OCI-LY1 (cell line): ENCODE measurements around the gene EVL.

Experiments
- H2AFZ ChIP-seq: fragments of 200-600 bp; sonication (generic), shearing (Covaris generic); 2 replicates; pipeline ENCODE4 v1.6.0; 2014; ENCODE audit warnings: antibody characterized with exemption, mild to moderate bottlenecking, low read length
- H3F3A ChIP-seq: fragments of 200-600 bp; sonication (generic), shearing (Covaris generic); 2 replicates; pipeline ENCODE4 v1.6.0; 2014; ENCODE audit warnings: mild to moderate bottlenecking, antibody characterized with exemption, low read length, moderate library complexity; ENCODE audit not compliant: insufficient read depth
- H3K27ac ChIP-seq: fragments of 200-600 bp; sonication (generic); 2 replicates; pipeline ENCODE4 v1.5.1; 2014; ENCODE audit warnings: low read length, mixed run types, mild to moderate bottlenecking, low read depth; ENCODE audit not compliant: poor library complexity, severe bottlenecking
- H3K27me3 ChIP-seq: fragments of 200-600 bp; sonication (generic); 2 replicates; pipeline ENCODE4 v1.6.0; 2014; ENCODE audit warnings: antibody characterized with exemption, mild to moderate bottlenecking, low read length, moderate library complexity; ENCODE audit not compliant: insufficient read depth
- H3K36me3 ChIP-seq: fragments of 200-600 bp; sonication (generic); 2 replicates; pipeline ENCODE4 v1.6.1; 2014; ENCODE audit warnings: mild to moderate bottlenecking, antibody characterized with exemption, low read length, moderate library complexity, mixed read lengths; ENCODE audit not compliant: insufficient read depth
- H3K4me1 ChIP-seq: fragments of 200-600 bp; sonication (generic); 2 replicates; pipeline ENCODE4 v1.5.1; 2014; ENCODE audit warnings: mild to moderate bottlenecking, low read length, moderate library complexity; ENCODE audit not compliant: insufficient read depth, severe bottlenecking
- H3K4me2 ChIP-seq: fragments of 200-600 bp; sonication (generic), shearing (Covaris generic); 2 replicates; pipeline ENCODE4 v1.6.1; 2014; ENCODE audit warnings: low read length
- H3K4me3 ChIP-seq: fragments of 200-600 bp; sonication (generic); 2 replicates; pipeline ENCODE4 v1.5.1; 2014; ENCODE audit warnings: low read length, low read depth, mild to moderate bottlenecking, mixed read lengths; ENCODE audit not compliant: poor library complexity, severe bottlenecking
- H3K79me2 ChIP-seq: fragments of 200-600 bp; shearing (Covaris generic); 2 replicates; pipeline ENCODE4 v1.6.1; 2016; ENCODE audit warnings: mixed run types, low read length, mixed read lengths; ENCODE audit not compliant: insufficient read depth
- H3K9ac ChIP-seq: fragments of 200-600 bp; sonication (generic), shearing (Covaris generic); 2 replicates; pipeline ENCODE4 v1.6.1; 2014; ENCODE audit warnings: mild to moderate bottlenecking, low read length, mixed read lengths
- H3K9me2 ChIP-seq: fragments of 200-600 bp; sonication (generic), shearing (Covaris generic); 2 replicates; pipeline ENCODE4 v1.6.1; 2014; ENCODE audit warnings: low read depth, mild to moderate bottlenecking, low read length, mixed read lengths
- H3K9me3 ChIP-seq: fragments of 200-600 bp; shearing (Covaris generic); 2 replicates; pipeline ENCODE4 v1.6.1; 2014; ENCODE audit warnings: low read length, mixed read lengths
- H4K20me1 ChIP-seq: fragments of 200-600 bp; sonication (generic), shearing (Covaris generic); 2 replicates; pipeline ENCODE4 v1.6.0; 2016; ENCODE audit warnings: mild to moderate bottlenecking, low read length; ENCODE audit not compliant: insufficient read depth
- CTCF ChIP-seq: fragments of 200-600 bp; sonication (generic), shearing (Covaris generic); IDR thresholded peaks from 2 replicates; pipeline ENCODE4 v1.5.1; 2017; ENCODE audit warnings: mild to moderate bottlenecking, antibody characterized with exemption, low read length, moderate library complexity, mixed read lengths
- EZH2 ChIP-seq: fragments of 200-600 bp; sonication (generic), shearing (Covaris generic); IDR thresholded peaks from 2 replicates; pipeline ENCODE4 v1.8.0; 2017; ENCODE audit warnings: borderline replicate concordance, mixed run types, mild to moderate bottlenecking, antibody characterized with exemption, low read length, moderate library complexity, mixed read lengths

EVL gene

GRCh38 chr14:100143523-100143922 lies 78.3 kb downstream of the EVL start:
- no peak overlapping the region for H3K9ac ChIP-seq
- TF ChIP-seq CTCF (no peak), EZH2 (no peak)
- H3K79me2 ChIP-seq = no peaks in the 10 kb centered on the region
- no peak overlapping the region for H3K4me3 ChIP-seq
- H3K4me1 ChIP-seq = peaks cover 18% of the 10 kb centered on the region
- H3F3A ChIP-seq = no peaks in the 10 kb centered on the region
- H3K9me3 ChIP-seq = no peaks in the 10 kb centered on the region
- no peaks in the 10 kb centered on the region for H3K36me3 ChIP-seq
- no peaks in the 10 kb centered on the region for H3K9me2 ChIP-seq
- no peaks in the 10 kb centered on the region for H3K27me3 ChIP-seq
- H2AFZ ChIP-seq = no peak overlapping the region
- no peaks in the 10 kb centered on the region for H4K20me1 ChIP-seq
- no peak overlapping the region for H3K27ac ChIP-seq
- H3K4me2 ChIP-seq = no peak overlapping the region

GRCh38 chr14:100143934-100144333 lies 78.7 kb downstream of the EVL start:
- Histone ChIP-seq H3F3A (no peaks in the 10 kb centered on the region), H3K27me3 (no peaks in the 10 kb centered on the region), H3K79me2 (no peaks in the 10 kb centered on the region), H3K9me2 (no peaks in the 10 kb centered on the region), H3K36me3 (no peaks in the 10 kb centered on the region), H3K4me3 (no peak overlapping the region), H3K4me2 (no peak overlapping the region), H2AFZ (no peak overlapping the region), H3K9me3 (no peaks in the 10 kb centered on the region), H3K27ac (no peak overlapping the region), H4K20me1 (no peaks in the 10 kb centered on the region), H3K9ac (no peak overlapping the region), H3K4me1 (peaks cover 18% of the 10 kb centered on the region)
- TF ChIP-seq CTCF = no peak
- no peak for TF ChIP-seq EZH2

- Histone ChIP-seq H3K27me3 (no peaks in the 10 kb centered on the region), H3K36me3 (no peaks in the 10 kb centered on the region), H3K4me1 (peaks cover 18% of the 10 kb centered on the region), H3K79me2 (no peaks in the 10 kb centered on the region), H3K27ac (no peak overlapping the region), H3K9me2 (no peaks in the 10 kb centered on the region), H3K9ac (no peak overlapping the region), H3K9me3 (no peaks in the 10 kb centered on the region), H2AFZ (no peak overlapping the region), H4K20me1 (no peaks in the 10 kb centered on the region), H3K4me3 (no peak overlapping the region), H3K4me2 (no peak overlapping the region), H3F3A (no peaks in the 10 kb centered on the region)
- TF ChIP-seq EZH2 (no peak), CTCF (no peak)
Observed at GRCh38 chr14:100144645-100144995, 79.4 kb downstream of the EVL start.
